SJCRH30 (cell line): Measurements from ENCODE around the gene LENG1. TPM values are rescaled to one million over a fixed set of nuclear protein-coding genes. Genes with fewer than 3 reads are reported as not detected.
A peak's percentile ranks its signal among the peaks of the same experiment; 100 is the strongest.
"Not testable (repeated sequence)": the region's sequence is repeated elsewhere in the genome, so short reads cannot be mapped to it uniquely, and the experiment has no call there.

Experiments used
- DNase-seq, 2 experiments: peaks; one replicate each; pipeline ENCODE4 v3.0.0-alpha.2; 2015 to 2020
- H3K27ac ChIP-seq: fragments of 250-450 bp; sonication (Bioruptor Pico); 2 replicates; pipeline ENCODE4 v1.5.1; 2020; ENCODE audit warnings: mild to moderate bottlenecking, moderate library complexity
- H3K27me3 ChIP-seq: fragments of 250-450 bp; sonication (Bioruptor Pico); 2 replicates; pipeline ENCODE4 v1.5.1; 2020; ENCODE audit warnings: mild to moderate bottlenecking, moderate library complexity
- H3K36me3 ChIP-seq: fragments of 250-450 bp; sonication (Bioruptor Pico); 2 replicates; pipeline ENCODE4 v1.5.1; 2020; ENCODE audit warnings: mild to moderate bottlenecking, moderate library complexity
- H3K4me1 ChIP-seq: fragments of 250-450 bp; sonication (Bioruptor Pico); 2 replicates; pipeline ENCODE4 v1.5.1; 2020; ENCODE audit warnings: mild to moderate bottlenecking, moderate library complexity
- H3K4me3 ChIP-seq: fragments of 250-450 bp; sonication (Bioruptor Pico); 2 replicates; pipeline ENCODE4 v1.5.1; 2020; ENCODE audit warnings: mild to moderate bottlenecking, moderate library complexity
- H3K9me3 ChIP-seq: fragments of 250-450 bp; sonication (Bioruptor Pico); replicated peaks from 2 replicates; pipeline ENCODE4 v1.5.1; 2020; ENCODE audit warnings: mild to moderate bottlenecking, moderate library complexity
- total RNA-seq: library from RNA; depleted of rRNA; stranded (reverse); fragments of >200 nt; shearing (Covaris generic); gene quantifications from 2 replicates; pipeline ENCODE4 v1.2.3, GENCODE V29; 2014; rRNA removed

LENG1 gene
- 5.6 and 6.8 TPM in 2 replicates for total RNA-seq

- peaks cover 8% of the 10 kb centered on the region for H3K4me1 ChIP-seq
- H3K36me3 ChIP-seq, result peaks cover 22% of the 10 kb centered on the region
- H3K27ac ChIP-seq, result peak within 1 kb of the TSS; percentile 78
- H3K9me3 ChIP-seq, result 0 out of 2 replicates have a peak, but pooled peaks cover 3% of the 10 kb centered on the region
- no peaks in the 10 kb centered on the region for H3K27me3 ChIP-seq
- H3K4me3 ChIP-seq, result peak within 1 kb of the TSS; percentile 88
- peak; percentile 100 for DNase-seq
Measured at GRCh38 chr19:54159352-54160181, at the start of gene LENG1. Gene LENG1 (minus strand): TSS chr19:54159721. CDS start chr19:54159695, 26 bp downstream.

GRCh38 chr19:54208784-54209057, 49.2 kb upstream of the LENG1 start:
- H3K36me3 ChIP-seq, result peaks cover 46% of the 10 kb centered on the region
- peak overlapping the region; percentile 54 for H3K27ac ChIP-seq
- DNase-seq, result peak; percentile 63 to 81

GRCh38 chr19:54207983-54208783, 48.7 kb upstream of the LENG1 start:
- Histone ChIP-seq H3K27ac (0 out of 2 replicates have a peak overlapping the region, but pooled peaks have one; percentile 54), H3K27me3 (no peaks in the 10 kb centered on the region), H3K9me3 (no peaks in the 10 kb centered on the region), H3K4me3 (no peak overlapping the region), H3K36me3 (peaks cover 51% of the 10 kb centered on the region), H3K4me1 (peaks cover 67% of the 10 kb centered on the region)
- DNase-seq, result no peak

More at GRCh38 chr19:54208784-54209057, 49.2 kb upstream of the LENG1 start:
- Histone ChIP-seq H3K4me3 (no peak overlapping the region), H3K9me3 (no peaks in the 10 kb centered on the region), H3K4me1 (peaks cover 65% of the 10 kb centered on the region), H3K27me3 (no peaks in the 10 kb centered on the region)

GRCh38 chr19:54207676-54207982, 48.1 kb upstream of the LENG1 start:
- Histone ChIP-seq H3K4me1 (peaks cover 72% of the 10 kb centered on the region), H3K4me3 (no peak overlapping the region), H3K27ac (no peak overlapping the region), H3K36me3 (peaks cover 57% of the 10 kb centered on the region), H3K9me3 (no peaks in the 10 kb centered on the region), H3K27me3 (no peaks in the 10 kb centered on the region)
- no peak for DNase-seq

- not testable (repeated sequence) for H3K4me3 ChIP-seq, DNase-seq, H3K27me3 ChIP-seq, H3K27ac ChIP-seq, H3K9me3 ChIP-seq
- Histone ChIP-seq H3K36me3 (peaks cover 61% of the 10 kb centered on the region), H3K4me1 (peaks cover 77% of the 10 kb centered on the region)
Measured at GRCh38 chr19:54207193-54207592, 47.7 kb upstream of the LENG1 start.

GRCh38 chr19:54206831-54207177, 47.3 kb upstream of the LENG1 start:
- Histone ChIP-seq H3K36me3 (peaks cover 65% of the 10 kb centered on the region), H3K27me3 (no peaks in the 10 kb centered on the region), H3K4me3 (no peak overlapping the region), H3K9me3 (no peaks in the 10 kb centered on the region), H3K4me1 (peaks cover 80% of the 10 kb centered on the region), H3K27ac (no peak overlapping the region)
- no peak for DNase-seq

- peaks cover 71% of the 10 kb centered on the region for H3K36me3 ChIP-seq
- no peaks in the 10 kb centered on the region for H3K9me3 ChIP-seq
- DNase-seq, result no peak
- H3K27ac ChIP-seq, result no peak overlapping the region
- H3K27me3 ChIP-seq, result no peaks in the 10 kb centered on the region
- no peak overlapping the region for H3K4me3 ChIP-seq
- H3K4me1 ChIP-seq, result peaks cover 83% of the 10 kb centered on the region
Measured at GRCh38 chr19:54206030-54206830, 46.7 kb upstream of the LENG1 start.

- no peaks in the 10 kb centered on the region for H3K27me3 ChIP-seq
- no peak overlapping the region for H3K27ac ChIP-seq
- peaks cover 74% of the 10 kb centered on the region for H3K36me3 ChIP-seq
- peaks cover 75% of the 10 kb centered on the region for H3K4me1 ChIP-seq
- no peak for DNase-seq
- H3K4me3 ChIP-seq, result no peak overlapping the region
- no peaks in the 10 kb centered on the region for H3K9me3 ChIP-seq
Measured at GRCh38 chr19:54204767-54205468, 45.4 kb upstream of the LENG1 start.

- Histone ChIP-seq H3K9me3 (no peaks in the 10 kb centered on the region), H3K36me3 (peaks cover 72% of the 10 kb centered on the region), H3K27ac (no peak overlapping the region), H3K4me1 (peaks cover 59% of the 10 kb centered on the region), H3K27me3 (no peaks in the 10 kb centered on the region), H3K4me3 (no peak overlapping the region)
- DNase-seq, result no peak
Measured at GRCh38 chr19:54203151-54203611, 43.7 kb upstream of the LENG1 start.

GRCh38 chr19:54201980-54202379, 42.5 kb upstream of the LENG1 start:
- no peak for DNase-seq
- Histone ChIP-seq H3K36me3 (peaks cover 60% of the 10 kb centered on the region), H3K4me1 (peaks cover 47% of the 10 kb centered on the region), H3K4me3 (peak overlapping the region; percentile 69), H3K27me3 (no peaks in the 10 kb centered on the region), H3K9me3 (no peaks in the 10 kb centered on the region), H3K27ac (no peak overlapping the region)

GRCh38 chr19:54201172-54201701, 41.7 kb upstream of the LENG1 start:
- Histone ChIP-seq H3K27ac (peak overlapping the region; percentile 85), H3K9me3 (no peaks in the 10 kb centered on the region), H3K4me1 (peaks cover 39% of the 10 kb centered on the region), H3K4me3 (peak overlapping the region; percentile 69), H3K36me3 (peaks cover 53% of the 10 kb centered on the region), H3K27me3 (no peaks in the 10 kb centered on the region)
- DNase-seq, result no peak

- Histone ChIP-seq H3K36me3 (peaks cover 34% of the 10 kb centered on the region), H3K4me3 (no peak overlapping the region), H3K27ac (no peak overlapping the region), H3K4me1 (peaks cover 23% of the 10 kb centered on the region), H3K27me3 (no peaks in the 10 kb centered on the region), H3K9me3 (no peaks in the 10 kb centered on the region)
- no peak for DNase-seq
Measured at GRCh38 chr19:54199401-54199800, 39.9 kb upstream of the LENG1 start.

GRCh38 chr19:54197121-54197520, 37.6 kb upstream of the LENG1 start:
- no peak for DNase-seq
- Histone ChIP-seq H3K9me3 (no peaks in the 10 kb centered on the region), H3K27ac (no peak overlapping the region), H3K36me3 (peaks cover 12% of the 10 kb centered on the region), H3K4me3 (no peak overlapping the region), H3K27me3 (no peaks in the 10 kb centered on the region), H3K4me1 (0 out of 2 replicates have a peak, but pooled peaks cover 6% of the 10 kb centered on the region)

GRCh38 chr19:54196536-54196935, 37.0 kb upstream of the LENG1 start:
- H3K27ac ChIP-seq, result no peak overlapping the region
- no peaks in the 10 kb centered on the region for H3K9me3 ChIP-seq
- no peaks in the 10 kb centered on the region for H3K27me3 ChIP-seq
- peaks cover 6% of the 10 kb centered on the region for H3K36me3 ChIP-seq
- H3K4me1 ChIP-seq, result no peaks in the 10 kb centered on the region
- no peak overlapping the region for H3K4me3 ChIP-seq
- no peak for DNase-seq
